ENCODE measurements around the gene RFPL3.

Gene RFPL3

DNA sequence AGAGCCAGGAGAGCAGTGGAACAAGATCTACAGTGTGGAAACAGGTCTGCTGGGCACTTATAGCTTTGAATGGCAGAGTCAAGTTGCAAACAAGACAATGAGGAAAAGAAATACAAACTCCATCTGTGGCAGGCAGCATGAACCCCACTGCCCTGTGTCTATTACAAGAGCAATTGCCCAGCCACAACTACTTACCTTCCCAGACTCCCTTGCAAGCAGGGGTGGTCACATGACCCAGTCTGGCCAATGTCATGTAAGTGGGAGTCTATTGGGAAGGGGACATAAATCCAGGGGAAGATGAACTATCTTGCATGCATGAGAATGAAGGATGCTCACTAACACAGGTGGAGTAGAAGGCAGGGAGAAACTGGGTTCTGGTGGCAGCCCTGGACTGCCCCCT is 44.1 kb upstream of the RFPL3 start:
- H3K4me3 ChIP-seq (ENCODE audit: low read depth, low read length), result no peak overlapping the region
- DNase-seq (ENCODE audit: low read depth), result no peak
- TF ChIP-seq, protein P1, sequence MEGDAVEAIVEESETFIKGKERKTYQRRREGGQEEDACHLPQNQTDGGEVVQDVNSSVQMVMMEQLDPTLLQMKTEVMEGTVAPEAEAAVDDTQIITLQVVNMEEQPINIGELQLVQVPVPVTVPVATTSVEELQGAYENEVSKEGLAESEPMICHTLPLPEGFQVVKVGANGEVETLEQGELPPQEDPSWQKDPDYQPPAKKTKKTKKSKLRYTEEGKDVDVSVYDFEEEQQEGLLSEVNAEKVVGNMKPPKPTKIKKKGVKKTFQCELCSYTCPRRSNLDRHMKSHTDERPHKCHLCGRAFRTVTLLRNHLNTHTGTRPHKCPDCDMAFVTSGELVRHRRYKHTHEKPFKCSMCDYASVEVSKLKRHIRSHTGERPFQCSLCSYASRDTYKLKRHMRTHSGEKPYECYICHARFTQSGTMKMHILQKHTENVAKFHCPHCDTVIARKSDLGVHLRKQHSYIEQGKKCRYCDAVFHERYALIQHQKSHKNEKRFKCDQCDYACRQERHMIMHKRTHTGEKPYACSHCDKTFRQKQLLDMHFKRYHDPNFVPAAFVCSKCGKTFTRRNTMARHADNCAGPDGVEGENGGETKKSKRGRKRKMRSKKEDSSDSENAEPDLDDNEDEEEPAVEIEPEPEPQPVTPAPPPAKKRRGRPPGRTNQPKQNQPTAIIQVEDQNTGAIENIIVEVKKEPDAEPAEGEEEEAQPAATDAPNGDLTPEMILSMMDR (IDR thresholded peaks at IDR 0.05; ENCODE audit: insufficient read depth, low read depth, low read length, missing control alignments), result no peak

DNA sequence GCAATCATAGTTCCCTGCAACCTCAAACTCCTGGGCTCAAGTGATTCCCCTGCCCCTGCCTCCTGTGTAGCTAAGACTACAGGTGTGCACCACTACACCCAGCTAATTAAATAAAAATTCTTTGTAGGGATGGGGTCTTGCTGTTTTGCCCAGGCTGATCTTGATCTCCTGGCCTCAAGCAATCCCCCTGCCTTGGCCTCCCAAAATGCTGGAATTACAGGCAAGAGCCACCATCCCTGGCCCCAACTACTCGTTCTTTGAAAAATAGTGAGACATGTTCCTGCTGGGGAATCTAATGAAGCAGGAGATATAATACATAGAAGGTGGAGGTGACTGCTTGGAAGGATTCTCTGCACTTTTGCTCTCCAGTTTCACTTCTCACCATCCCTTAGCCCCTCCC is 40.1 kb upstream of the RFPL3 start:
- no peak for DNase-seq (ENCODE audit: low read depth)
- TF ChIP-seq, protein P1 (IDR thresholded peaks at IDR 0.05; ENCODE audit: insufficient read depth, low read depth, low read length, missing control alignments), result no peak
- no peak overlapping the region for H3K4me3 ChIP-seq (ENCODE audit: low read depth, low read length)

DNA sequence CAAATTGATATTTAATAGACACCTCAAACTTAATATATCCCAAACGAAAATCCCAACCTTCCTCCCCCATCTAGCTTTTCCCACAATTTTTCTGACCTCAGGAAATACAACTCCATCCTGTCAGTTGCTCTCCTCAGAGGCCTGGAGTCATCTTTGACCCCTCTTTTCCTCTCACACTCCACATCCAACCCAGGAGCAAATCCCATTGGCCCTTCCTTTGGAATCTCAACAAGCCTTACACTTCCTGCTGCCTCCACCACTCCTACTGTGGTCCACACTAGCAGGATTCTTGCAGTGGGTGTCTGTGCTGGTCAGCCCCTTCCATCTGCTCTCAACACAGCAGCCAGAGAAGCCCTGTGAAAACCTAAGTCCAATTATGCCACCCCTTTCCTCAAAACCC is 39.3 kb upstream of the RFPL3 start:
- TF ChIP-seq, protein P1 (IDR thresholded peaks at IDR 0.05; ENCODE audit: insufficient read depth, low read depth, low read length, missing control alignments), result no peak
- DNase-seq (ENCODE audit: low read depth), result no peak
- no peak overlapping the region for H3K4me3 ChIP-seq (ENCODE audit: low read depth, low read length)

DNA sequence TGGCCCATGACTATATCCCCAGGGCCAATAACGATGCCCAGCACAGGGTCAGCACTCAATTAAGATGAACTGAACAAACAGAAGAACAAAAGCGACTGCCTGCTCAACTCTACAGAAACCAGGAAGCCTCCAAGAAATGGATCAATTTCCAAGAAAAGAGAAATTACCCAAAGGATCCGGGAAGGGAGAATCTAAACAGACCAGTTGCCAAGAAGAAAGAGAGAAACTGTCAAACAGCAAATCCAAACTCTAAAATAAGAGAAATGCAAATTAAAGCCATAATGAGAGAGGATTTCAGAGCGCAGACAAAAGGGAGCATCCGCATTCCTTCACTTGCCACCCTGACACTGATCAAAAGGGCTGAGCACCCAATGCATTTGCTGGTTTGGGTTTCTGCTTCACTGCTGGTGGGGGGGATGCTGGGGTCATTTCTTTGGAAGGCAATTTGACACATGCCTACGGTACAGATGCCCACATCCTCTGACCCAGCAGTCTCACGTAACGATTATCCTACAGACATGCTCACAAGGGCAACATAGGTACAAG is 37.7 kb upstream of the RFPL3 start:
- no peak for DNase-seq (ENCODE audit: low read depth)
- TF ChIP-seq, protein P1 (IDR thresholded peaks at IDR 0.05; ENCODE audit: insufficient read depth, low read depth, low read length, missing control alignments), result no peak
- no peak overlapping the region for H3K4me3 ChIP-seq (ENCODE audit: low read depth, low read length)

DNA sequence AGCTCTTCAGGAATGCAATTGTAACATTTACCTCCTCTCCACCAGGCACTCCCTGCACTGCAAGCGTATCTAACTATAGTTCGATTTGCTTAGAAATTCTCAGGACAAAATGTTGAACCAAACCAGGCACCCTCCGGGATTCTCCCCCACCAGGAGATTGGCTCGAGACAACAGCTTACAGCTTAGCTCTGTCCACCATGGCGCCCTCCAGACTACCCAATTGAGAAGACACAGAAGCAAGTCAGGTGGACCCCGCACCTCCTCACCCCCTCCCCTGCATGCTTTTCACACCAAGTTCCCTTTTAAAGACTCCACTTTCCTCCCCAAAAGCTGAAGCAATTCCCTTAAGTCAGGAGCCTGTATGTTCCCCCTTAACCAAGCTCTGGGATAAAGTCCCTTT is 34.7 kb upstream of the RFPL3 start:
- no peak overlapping the region for H3K4me3 ChIP-seq (ENCODE audit: low read depth, low read length)
- no peak for DNase-seq (ENCODE audit: low read depth)
- TF ChIP-seq, protein P1 (IDR thresholded peaks at IDR 0.05; ENCODE audit: insufficient read depth, low read depth, low read length, missing control alignments), result no peak

DNA sequence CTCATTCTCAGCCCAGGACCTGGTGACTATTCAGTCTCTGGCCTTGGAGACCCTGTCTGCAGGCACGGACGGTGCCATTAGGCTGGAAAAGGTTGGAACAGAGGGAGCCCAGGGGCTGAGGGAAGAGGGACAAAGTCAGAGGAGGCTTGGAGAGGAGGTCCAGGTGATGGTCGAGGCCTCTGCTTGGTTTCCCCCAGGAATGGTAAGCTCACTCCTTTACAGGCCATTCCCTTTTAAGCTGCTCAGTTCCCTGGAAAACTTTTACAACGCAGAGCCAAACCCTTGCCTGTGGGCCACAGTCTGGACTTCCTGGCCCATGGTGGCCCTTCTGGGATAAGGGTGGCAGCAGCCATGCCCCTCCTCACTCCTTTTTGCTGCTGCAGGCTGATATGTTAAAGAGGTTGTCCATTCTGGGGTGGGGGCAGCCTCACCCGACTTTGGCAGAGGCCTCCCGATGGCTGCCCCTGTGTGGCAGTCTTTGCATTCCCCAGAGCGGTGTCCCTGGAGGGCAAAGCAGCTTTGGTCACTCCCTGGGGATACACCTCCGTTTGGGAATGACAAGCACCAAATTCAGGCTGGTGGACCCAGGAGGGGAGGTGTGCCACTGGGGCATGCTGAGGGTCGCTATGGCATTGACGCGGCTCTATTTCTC is 34.0 kb upstream of the RFPL3 start:
- TF ChIP-seq, protein P1 (IDR thresholded peaks at IDR 0.05; ENCODE audit: insufficient read depth, low read depth, low read length, missing control alignments), result no peak
- DNase-seq (ENCODE audit: low read depth), result no peak
- H3K4me3 ChIP-seq (ENCODE audit: low read depth, low read length), result no peak overlapping the region

Data from GM12865 (cell line).